HepG2 (cell line): ENCODE measurements around the gene NOL4L. TPM values are rescaled to one million over a fixed set of nuclear protein-coding genes. Genes with fewer than 3 reads are reported as not detected.

Experiments
- ARNT ChIP-seq: fragments of 450-650 bp; IDR thresholded peaks from 2 replicates; pipeline ENCODE4 v1.6.1; 2017
- BHLHE40 ChIP-seq: IDR thresholded peaks from 2 replicates; pipeline ENCODE4 v1.6.1; 2011; ENCODE audit warnings: low read length, improper control_type of control experiment
- DNMT1 ChIP-seq: sonication (generic); formaldehyde crosslinking; IDR thresholded peaks from 2 replicates; pipeline ENCODE4 v1.5.1; 2020; ENCODE audit warnings: mild to moderate bottlenecking, missing genetic modification reagents
- ETV6 ChIP-seq: sonication (generic); formaldehyde crosslinking; conservative IDR thresholded peaks from 2 replicates; pipeline ENCODE4 v1.4.0; 2020; ENCODE audit warnings: missing genetic modification reagents
- GATAD2A ChIP-seq: IDR thresholded peaks from 2 replicates; pipeline ENCODE4 v1.6.1; 2016
- KDM5A ChIP-seq: fragments of 200-600 bp; sonication (generic); IDR thresholded peaks from 2 replicates; pipeline ENCODE4 v1.7.0; 2018; ENCODE audit warnings: antibody characterized with exemption, mild to moderate bottlenecking, low read length, borderline replicate concordance
- MEF2D ChIP-seq: sonication (generic); formaldehyde crosslinking; IDR thresholded peaks from 2 replicates; pipeline ENCODE4 v1.5.1; 2020; ENCODE audit warnings: mild to moderate bottlenecking, missing genetic modification reagents
- NFIB ChIP-seq: sonication (generic); formaldehyde crosslinking; IDR thresholded peaks from 2 replicates; pipeline ENCODE4 v1.9.0; 2021; ENCODE audit warnings: missing genetic modification reagents, mild to moderate bottlenecking, borderline replicate concordance
- RFX3 ChIP-seq: IDR thresholded peaks from 2 replicates; pipeline ENCODE4 v1.6.1; 2016; ENCODE audit warnings: missing biosample characterization, missing genetic modification reagents
- RFXAP ChIP-seq: sonication (generic); formaldehyde crosslinking; IDR thresholded peaks from 2 replicates; pipeline ENCODE4 v1.4.0; 2020; ENCODE audit warnings: missing genetic modification reagents, borderline replicate concordance
- SALL2 ChIP-seq: sonication (generic); formaldehyde crosslinking; IDR thresholded peaks from 2 replicates; pipeline ENCODE4 v1.8.1; 2023; ENCODE audit warnings: mild to moderate bottlenecking, missing genetic modification reagents, inconsistent platforms
- SNRNP70 ChIP-seq: fragments of 200-400 bp; formaldehyde crosslinking; IDR thresholded peaks from 2 replicates; pipeline ENCODE4 v1.6.1; 2017; ENCODE audit warnings: mild to moderate bottlenecking, low read depth, low read length, moderate library complexity
- TMF1 ChIP-seq: sonication (generic); formaldehyde crosslinking; IDR thresholded peaks from 2 replicates; pipeline ENCODE4 v1.8.1; 2022; ENCODE audit warnings: low read depth, missing genetic modification reagents
- ZFYVE20 ChIP-seq: sonication (generic); formaldehyde crosslinking; IDR thresholded peaks from 2 replicates; pipeline ENCODE4 v1.8.0; 2023; ENCODE audit warnings: low read depth, mild to moderate bottlenecking, moderate library complexity, missing genetic modification reagents, borderline replicate concordance
- ZNF354B ChIP-seq: sonication (generic); formaldehyde crosslinking; IDR thresholded peaks from 2 replicates; pipeline ENCODE4 v1.8.0; 2022; ENCODE audit warnings: mild to moderate bottlenecking, missing genetic modification reagents
- ZNF552 ChIP-seq: sonication (generic); formaldehyde crosslinking; IDR thresholded peaks from 2 replicates; pipeline ENCODE4 v1.9.0; 2022; ENCODE audit warnings: missing genetic modification reagents, mild to moderate bottlenecking, borderline replicate concordance
- polyA plus RNA-seq, 8 experiments: library from polyadenylated mRNA; depleted of rRNA in 3 of 8; stranded (reverse) in 7 of 8; unstranded in 1 of 8; fragments of >200 nt; fragmentation: Illumina TruSeq in 4 of 8; extraction: Trizol in 4 of 8; gene quantifications; 2 replicates each; pipeline versions ENCODE4 v1.2.1 to v1.2.3, GENCODE V29; 2011 to 2016; ENCODE audit warnings: low read depth in 4 of 8, missing spikeins in 1 of 8, mixed read lengths in 1 of 8; ENCODE audit not compliant: insufficient read depth in 1 of 8
- total RNA-seq, 5 experiments: library from RNA; depleted of rRNA; stranded (reverse); fragments of >200 nt; fragmentation: Illumina TruSeq; extraction: Trizol; gene quantifications; 2 replicates each; pipeline ENCODE4 v1.2.3, GENCODE V29; 2016; ENCODE audit warnings: low read depth in 1 of 5
- TF ChIP-seq, protein P1 (sequence below): sonication (generic); formaldehyde crosslinking; IDR thresholded peaks from 2 replicates; pipeline ENCODE4; 2020; ENCODE audit warnings: missing genetic modification reagents, mild to moderate bottlenecking, borderline replicate concordance
- TF ChIP-seq, protein P2 (sequence below): sonication (generic); formaldehyde crosslinking; IDR thresholded peaks from 2 replicates; pipeline ENCODE4 v1.5.0; 2020; ENCODE audit warnings: mild to moderate bottlenecking, missing genetic modification reagents, borderline replicate concordance
- TF ChIP-seq, protein P3 (sequence below): sonication (generic); formaldehyde crosslinking; IDR thresholded peaks from 2 replicates; pipeline ENCODE4 v1.4.0; 2020; ENCODE audit warnings: missing genetic modification reagents
- TF ChIP-seq, protein P4 (sequence below): IDR thresholded peaks from 2 replicates; pipeline ENCODE4 v1.6.1; 2016; ENCODE audit warnings: low read depth, borderline replicate concordance

Gene NOL4L
- total and polyA plus RNA-seq, 2 of the 13 experiments (the other 11 are each of a cell fraction or from before 2014, with no cell fraction given): 16.6 to 35.4 TPM

DNA sequence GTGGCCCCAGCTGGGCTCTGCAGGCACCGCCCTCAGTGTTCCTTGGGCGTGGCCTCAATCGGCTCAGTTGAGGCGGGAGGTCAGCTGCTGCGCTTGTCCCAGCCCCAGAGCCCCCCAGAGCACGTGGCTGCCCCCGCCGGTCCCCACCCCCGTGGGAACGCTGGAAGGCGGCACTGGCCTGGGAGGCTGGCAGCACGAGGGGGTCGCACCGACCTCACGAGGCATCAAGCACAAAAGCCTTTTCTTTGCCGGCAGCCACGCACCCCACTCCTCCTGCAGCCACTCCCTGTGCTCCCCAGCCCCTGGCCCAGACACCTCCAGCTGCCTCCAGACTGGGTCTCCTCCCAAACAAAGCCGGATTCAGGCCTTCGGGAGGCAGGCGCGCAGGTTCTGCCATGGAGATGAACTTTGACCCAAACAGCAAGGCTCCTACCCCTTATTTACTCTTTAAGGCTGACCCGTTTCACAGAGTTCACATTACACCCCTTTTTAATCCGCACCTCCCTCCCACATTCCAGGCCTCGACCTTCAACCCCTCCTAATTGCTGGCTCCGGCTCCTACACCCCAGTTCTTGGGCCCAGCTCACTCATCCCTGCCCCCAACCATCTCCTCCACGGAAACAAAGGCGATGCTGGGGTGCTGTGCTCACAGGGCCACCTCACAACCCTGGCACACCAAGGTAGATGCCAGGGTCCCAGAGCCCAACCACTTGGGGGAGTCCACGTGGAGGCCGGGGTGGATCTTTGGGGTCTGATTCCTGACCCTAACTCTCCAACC lies 111.7 kb downstream of the NOL4L start (continued):
- no peak; the same call in none of the 2 replicates for TF ChIP-seq DNMT1 (CRISPR knock-in tag)
- no peak for TF ChIP-seq SNRNP70
- TF ChIP-seq BHLHE40: 0 out of 2 replicates have a peak, but pooled peaks have one; percentile 8
- TF ChIP-seq GATAD2A (CRISPR knock-in tag): peak; percentile 95
- TF ChIP-seq NFIB (CRISPR knock-in tag): no peak
- TF ChIP-seq, protein P1, sequence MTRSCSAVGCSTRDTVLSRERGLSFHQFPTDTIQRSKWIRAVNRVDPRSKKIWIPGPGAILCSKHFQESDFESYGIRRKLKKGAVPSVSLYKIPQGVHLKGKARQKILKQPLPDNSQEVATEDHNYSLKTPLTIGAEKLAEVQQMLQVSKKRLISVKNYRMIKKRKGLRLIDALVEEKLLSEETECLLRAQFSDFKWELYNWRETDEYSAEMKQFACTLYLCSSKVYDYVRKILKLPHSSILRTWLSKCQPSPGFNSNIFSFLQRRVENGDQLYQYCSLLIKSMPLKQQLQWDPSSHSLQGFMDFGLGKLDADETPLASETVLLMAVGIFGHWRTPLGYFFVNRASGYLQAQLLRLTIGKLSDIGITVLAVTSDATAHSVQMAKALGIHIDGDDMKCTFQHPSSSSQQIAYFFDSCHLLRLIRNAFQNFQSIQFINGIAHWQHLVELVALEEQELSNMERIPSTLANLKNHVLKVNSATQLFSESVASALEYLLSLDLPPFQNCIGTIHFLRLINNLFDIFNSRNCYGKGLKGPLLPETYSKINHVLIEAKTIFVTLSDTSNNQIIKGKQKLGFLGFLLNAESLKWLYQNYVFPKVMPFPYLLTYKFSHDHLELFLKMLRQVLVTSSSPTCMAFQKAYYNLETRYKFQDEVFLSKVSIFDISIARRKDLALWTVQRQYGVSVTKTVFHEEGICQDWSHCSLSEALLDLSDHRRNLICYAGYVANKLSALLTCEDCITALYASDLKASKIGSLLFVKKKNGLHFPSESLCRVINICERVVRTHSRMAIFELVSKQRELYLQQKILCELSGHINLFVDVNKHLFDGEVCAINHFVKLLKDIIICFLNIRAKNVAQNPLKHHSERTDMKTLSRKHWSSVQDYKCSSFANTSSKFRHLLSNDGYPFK (CRISPR knock-in tag): no peak; the same call in 1 of the 2 replicates
- 0 out of 2 replicates have a peak, but pooled peaks have one; percentile 66 for TF ChIP-seq ZFYVE20 (CRISPR knock-in tag)
- 0 out of 2 replicates have a peak, but pooled peaks have one; percentile 30 for TF ChIP-seq ETV6 (CRISPR knock-in tag)
- TF ChIP-seq MEF2D: peak; percentile 89
- TF ChIP-seq, protein P2, sequence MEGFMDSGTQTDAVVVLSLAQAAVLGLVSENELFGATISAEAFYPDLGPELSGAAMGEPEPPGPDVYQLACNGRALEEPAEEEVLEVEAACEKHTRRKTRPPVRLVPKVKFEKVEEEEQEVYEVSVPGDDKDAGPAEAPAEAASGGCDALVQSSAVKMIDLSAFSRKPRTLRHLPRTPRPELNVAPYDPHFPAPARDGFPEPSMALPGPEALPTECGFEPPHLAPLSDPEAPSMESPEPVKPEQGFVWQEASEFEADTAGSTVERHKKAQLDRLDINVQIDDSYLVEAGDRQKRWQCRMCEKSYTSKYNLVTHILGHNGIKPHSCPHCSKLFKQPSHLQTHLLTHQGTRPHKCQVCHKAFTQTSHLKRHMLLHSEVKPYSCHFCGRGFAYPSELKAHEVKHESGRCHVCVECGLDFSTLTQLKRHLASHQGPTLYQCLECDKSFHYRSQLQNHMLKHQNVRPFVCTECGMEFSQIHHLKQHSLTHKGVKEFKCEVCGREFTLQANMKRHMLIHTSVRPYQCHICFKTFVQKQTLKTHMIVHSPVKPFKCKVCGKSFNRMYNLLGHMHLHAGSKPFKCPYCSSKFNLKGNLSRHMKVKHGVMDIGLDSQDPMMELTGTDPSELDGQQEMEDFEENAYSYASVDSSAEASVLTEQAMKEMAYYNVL (CRISPR knock-in tag): no peak
- TF ChIP-seq RFX3: peak; percentile 53; the same call in 1 of the 2 replicates
- peak; percentile 93; the same call in 1 of the 2 replicates for TF ChIP-seq RFXAP (CRISPR knock-in tag)
- no peak for TF ChIP-seq ZNF354B (CRISPR knock-in tag)
- no peak for TF ChIP-seq ARNT
- TF ChIP-seq SALL2: no peak
- TF ChIP-seq, protein P3, sequence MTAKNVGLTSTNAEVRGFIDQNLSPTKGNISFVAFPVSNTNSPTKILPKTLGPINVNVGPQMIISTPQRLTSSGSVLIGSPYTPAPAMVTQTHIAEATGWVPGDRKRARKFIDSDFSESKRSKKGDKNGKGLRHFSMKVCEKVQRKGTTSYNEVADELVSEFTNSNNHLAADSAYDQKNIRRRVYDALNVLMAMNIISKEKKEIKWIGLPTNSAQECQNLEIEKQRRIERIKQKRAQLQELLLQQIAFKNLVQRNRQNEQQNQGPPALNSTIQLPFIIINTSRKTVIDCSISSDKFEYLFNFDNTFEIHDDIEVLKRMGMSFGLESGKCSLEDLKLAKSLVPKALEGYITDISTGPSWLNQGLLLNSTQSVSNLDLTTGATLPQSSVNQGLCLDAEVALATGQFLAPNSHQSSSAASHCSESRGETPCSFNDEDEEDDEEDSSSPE (CRISPR knock-in tag): peak; percentile 67
- TF ChIP-seq KDM5A: peak; percentile 25; the same call in 1 of the 2 replicates
- peak; percentile 2; the same call in 1 of the 2 replicates for TF ChIP-seq TMF1 (CRISPR knock-in tag)
- TF ChIP-seq ZNF552 (CRISPR knock-in tag): 0 out of 2 replicates have a peak, but pooled peaks have one; percentile 14
- TF ChIP-seq, protein P4, sequence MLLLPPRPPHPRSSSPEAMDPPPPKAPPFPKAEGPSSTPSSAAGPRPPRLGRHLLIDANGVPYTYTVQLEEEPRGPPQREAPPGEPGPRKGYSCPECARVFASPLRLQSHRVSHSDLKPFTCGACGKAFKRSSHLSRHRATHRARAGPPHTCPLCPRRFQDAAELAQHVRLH (CRISPR knock-in tag): 0 out of 2 replicates have a peak, but pooled peaks have one; percentile 24
